Esophagus muscularis mucosa (tissue), 4 donors: Measurements from ENCODE around the gene ZBTB7C. TPM values are rescaled to one million over a fixed set of nuclear protein-coding genes. Genes with fewer than 3 reads are reported as not detected.

Experiments used
- DNase-seq: peaks from one replicate; pipeline ENCODE4 v3.0.0-alpha.2; 2017; ENCODE audit errors: extremely low spot score
- H3K27ac ChIP-seq, 4 donors: fragments of 200-600 bp; sonication (generic); replicated peaks in 1 of 4; 1 replicate in 3 of 4; 2 replicates in 1 of 4; pipeline ENCODE4 v1.5.1; 2016 to 2019; ENCODE audit warnings: mild to moderate bottlenecking in 1 of 4
- H3K27me3 ChIP-seq, 4 donors: fragments of 200-600 bp; sonication (generic); one replicate each; pipeline versions ENCODE4 v1.5.1 to v1.6.0; 2016 to 2019
- H3K36me3 ChIP-seq, 4 donors: fragments of 200-600 bp; sonication (generic); one replicate each; pipeline ENCODE4 v1.5.1; 2016 to 2019
- H3K4me1 ChIP-seq, 4 donors: fragments of 200-600 bp; sonication (generic); one replicate each; pipeline ENCODE4 v1.5.1; 2016 to 2019
- H3K4me3 ChIP-seq, 4 donors: fragments of 200-600 bp; sonication (generic); 1 replicate in 2 of 4; 2 replicates in 2 of 4; pipeline ENCODE4 v1.5.1; 2016 to 2019; ENCODE audit warnings: mild to moderate bottlenecking in 4 of 4, moderate library complexity in 1 of 4
- H3K9me3 ChIP-seq, 4 donors: fragments of 200-600 bp; sonication (generic); 1 replicate in 3 of 4; 2 replicates in 1 of 4; pipeline ENCODE4 v1.5.1; 2016 to 2019
- EP300 ChIP-seq: sonication (generic); formaldehyde crosslinking; IDR thresholded peaks from one replicate; pipeline ENCODE4 v1.6.1; 2017; ENCODE audit warnings: antibody characterized with exemption
- POLR2A ChIP-seq: fragments of 450-650 bp; IDR thresholded peaks from one replicate; pipeline ENCODE4 v1.6.1; 2017; ENCODE audit warnings: antibody characterized with exemption, moderate library complexity, mild to moderate bottlenecking, low read depth
- POLR2AphosphoS5 ChIP-seq, 2 donors: sonication (generic); formaldehyde crosslinking; IDR thresholded peaks; one replicate each; pipeline ENCODE4 v1.6.1; 2017; ENCODE audit warnings: antibody characterized with exemption in 2 of 2
- WGBS: methylation state at CpG from one replicate; pipeline ENCODE4 v1.1.5; 2018; 5-methylcytosine and 5-hydroxymethylcytosine counted together
- intact Hi-C: fragments of 100-400 bp; cut with DNase I; formaldehyde crosslinking; loops from one replicate; pipeline ENCODE4 v1.15.1; 2023
- total RNA-seq, 4 donors: library from RNA; depleted of rRNA; stranded (reverse); fragments of >200 nt; gene quantifications; one replicate each; pipeline versions ENCODE4 v1.1.0 to v1.2.1, GENCODE V29; 2016
- TF ChIP-seq, protein P1 (sequence below), 3 experiments: fragments of 200-600 bp in 2 of 3; fragments of 450-650 bp in 1 of 3; sonication (generic) in 2 of 3; IDR thresholded peaks; one replicate each; pipeline ENCODE4 v1.5.1; 2017 to 2019; ENCODE audit warnings: antibody characterized with exemption in 3 of 3, mild to moderate bottlenecking in 2 of 3, moderate library complexity in 1 of 3

Gene ZBTB7C
- total RNA-seq, 4 donors from 2014 or later: 6.3 to 13.2 (median 9.1) TPM

DNA sequence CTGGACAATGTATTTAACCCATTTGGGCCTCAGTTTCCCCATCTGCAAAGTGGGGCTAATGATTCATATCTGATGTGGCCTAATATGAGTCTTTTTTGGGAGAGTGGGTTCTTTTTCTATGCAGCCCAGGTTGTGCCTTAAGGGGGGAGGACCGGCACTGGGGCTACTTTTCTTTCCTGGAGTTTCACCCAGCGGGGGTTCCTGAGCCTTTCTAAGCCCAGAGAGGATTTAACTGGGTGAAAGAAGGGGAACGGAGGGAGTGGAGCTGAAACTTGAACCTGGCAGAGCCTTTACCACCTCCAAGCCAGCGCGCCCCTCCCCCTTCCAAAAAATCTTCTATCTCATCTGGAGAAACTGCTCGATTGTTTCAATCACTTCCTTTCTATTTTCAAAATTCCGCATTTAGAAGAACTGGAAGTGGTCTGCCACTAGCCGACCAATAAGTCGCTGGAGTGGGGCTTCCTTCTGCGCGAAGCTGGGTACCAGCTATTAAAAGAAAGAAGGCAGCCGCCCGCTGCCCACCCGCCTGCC, 273.7 kb downstream of the ZBTB7C start:
- Histone ChIP-seq H3K27me3 (peaks cover 0 to 15% (median 0%) of the 10 kb centered on the region in 4 donors), H3K4me3 (peak overlapping the region; percentile 63 to 78 (median 70)), H3K4me1 (peaks cover 29 to 71% (median 61%) of the 10 kb centered on the region in 4 donors), H3K9me3 (no peaks in the 10 kb centered on the region), H3K36me3 (no peaks in the 10 kb centered on the region), H3K27ac (peak overlapping the region in 2 of 4 donors; percentile 51 to 63)
- intact Hi-C loops: no loop called here
- TF ChIP-seq POLR2A: no peak
- no peak for TF ChIP-seq EP300
- no peak for TF ChIP-seq POLR2AphosphoS5 (IDR thresholded peaks at IDR 0.05)
- TF ChIP-seq, protein P1, sequence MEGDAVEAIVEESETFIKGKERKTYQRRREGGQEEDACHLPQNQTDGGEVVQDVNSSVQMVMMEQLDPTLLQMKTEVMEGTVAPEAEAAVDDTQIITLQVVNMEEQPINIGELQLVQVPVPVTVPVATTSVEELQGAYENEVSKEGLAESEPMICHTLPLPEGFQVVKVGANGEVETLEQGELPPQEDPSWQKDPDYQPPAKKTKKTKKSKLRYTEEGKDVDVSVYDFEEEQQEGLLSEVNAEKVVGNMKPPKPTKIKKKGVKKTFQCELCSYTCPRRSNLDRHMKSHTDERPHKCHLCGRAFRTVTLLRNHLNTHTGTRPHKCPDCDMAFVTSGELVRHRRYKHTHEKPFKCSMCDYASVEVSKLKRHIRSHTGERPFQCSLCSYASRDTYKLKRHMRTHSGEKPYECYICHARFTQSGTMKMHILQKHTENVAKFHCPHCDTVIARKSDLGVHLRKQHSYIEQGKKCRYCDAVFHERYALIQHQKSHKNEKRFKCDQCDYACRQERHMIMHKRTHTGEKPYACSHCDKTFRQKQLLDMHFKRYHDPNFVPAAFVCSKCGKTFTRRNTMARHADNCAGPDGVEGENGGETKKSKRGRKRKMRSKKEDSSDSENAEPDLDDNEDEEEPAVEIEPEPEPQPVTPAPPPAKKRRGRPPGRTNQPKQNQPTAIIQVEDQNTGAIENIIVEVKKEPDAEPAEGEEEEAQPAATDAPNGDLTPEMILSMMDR (IDR thresholded peaks at IDR 0.05): no peak
- no peak for DNase-seq
- 32% methylated on average over 14 of the region's 14 CpGs for WGBS

DNA sequence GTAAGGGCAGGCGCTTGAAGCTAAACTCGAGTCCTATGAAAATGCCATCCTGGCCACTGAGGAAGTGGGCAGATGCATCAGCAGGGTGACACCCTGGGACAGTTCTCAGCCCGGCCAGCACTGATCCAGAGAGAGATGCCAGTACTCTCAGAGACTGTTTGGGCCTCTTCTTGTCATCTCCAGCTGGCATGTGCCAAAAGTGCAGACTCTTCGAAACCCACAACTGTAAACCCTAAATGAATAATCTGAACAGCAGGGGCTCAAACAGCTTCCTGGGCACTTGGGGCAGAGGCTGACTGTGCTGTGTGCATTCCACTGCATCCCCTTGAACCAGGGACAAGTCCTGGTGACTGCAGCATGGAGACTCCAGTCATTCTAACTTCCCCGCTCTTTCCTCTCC, 274.6 kb downstream of the ZBTB7C start:
- peak overlapping the region; percentile 40 to 54 (median 47) for H3K27ac ChIP-seq
- H3K27me3 ChIP-seq: peaks cover 0 to 15% (median 0%) of the 10 kb centered on the region in 4 donors
- 83% methylated on average over 5 of the region's 5 CpGs for WGBS
- no peak overlapping the region for H3K4me3 ChIP-seq
- intact Hi-C loops: no loop called here
- no peak for DNase-seq
- H3K9me3 ChIP-seq: no peaks in the 10 kb centered on the region
- no peak for TF ChIP-seq POLR2AphosphoS5 (IDR thresholded peaks at IDR 0.05)
- no peak for TF ChIP-seq EP300
- no peak for TF ChIP-seq POLR2A
- TF ChIP-seq, protein P1 (IDR thresholded peaks at IDR 0.05): no peak
- H3K36me3 ChIP-seq: no peaks in the 10 kb centered on the region
- peaks cover 20 to 69% (median 59%) of the 10 kb centered on the region in 4 donors for H3K4me1 ChIP-seq

DNA sequence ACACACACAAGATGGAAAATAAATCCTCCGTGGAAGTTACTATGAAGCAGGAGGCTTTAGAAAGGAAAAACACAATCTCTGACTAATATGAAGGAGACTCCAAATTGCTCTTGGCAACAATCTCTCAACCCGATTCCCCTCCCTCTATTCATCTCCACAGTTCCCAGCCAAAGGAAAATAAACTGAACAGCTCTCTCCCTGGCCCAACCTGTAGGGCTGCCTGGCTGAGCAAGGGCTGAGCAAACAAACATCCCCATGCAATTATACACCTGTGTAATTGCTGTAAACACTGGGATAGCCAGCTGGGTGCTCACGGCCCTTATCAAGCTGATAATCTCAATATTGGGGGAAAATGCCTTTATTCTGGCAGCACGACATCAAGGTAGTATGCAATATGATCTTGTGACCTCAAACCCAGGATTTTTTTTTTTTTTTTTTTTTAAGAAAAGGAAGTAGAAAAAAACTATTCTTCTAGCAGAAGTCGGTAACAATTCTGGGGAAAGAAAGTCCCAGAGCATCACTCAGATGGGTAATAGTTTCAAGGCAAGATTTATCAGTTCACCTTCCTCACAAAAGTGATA, 275.4 kb downstream of the ZBTB7C start:
- TF ChIP-seq, protein P1 (IDR thresholded peaks at IDR 0.05): no peak
- TF ChIP-seq POLR2A: no peak
- no peak for TF ChIP-seq EP300
- TF ChIP-seq POLR2AphosphoS5 (IDR thresholded peaks at IDR 0.05): no peak
- no peak for DNase-seq
- Histone ChIP-seq H3K27ac (peak overlapping the region; percentile 41 to 62 (median 54)), H3K36me3 (no peaks in the 10 kb centered on the region), H3K9me3 (no peaks in the 10 kb centered on the region), H3K4me1 (peaks cover 17 to 65% (median 56%) of the 10 kb centered on the region in 4 donors), H3K4me3 (no peak overlapping the region), H3K27me3 (peaks cover 0 to 15% (median 0%) of the 10 kb centered on the region in 4 donors)
- WGBS: 10% methylated on average over 5 of the region's 5 CpGs
- intact Hi-C loops: no loop called here

DNA sequence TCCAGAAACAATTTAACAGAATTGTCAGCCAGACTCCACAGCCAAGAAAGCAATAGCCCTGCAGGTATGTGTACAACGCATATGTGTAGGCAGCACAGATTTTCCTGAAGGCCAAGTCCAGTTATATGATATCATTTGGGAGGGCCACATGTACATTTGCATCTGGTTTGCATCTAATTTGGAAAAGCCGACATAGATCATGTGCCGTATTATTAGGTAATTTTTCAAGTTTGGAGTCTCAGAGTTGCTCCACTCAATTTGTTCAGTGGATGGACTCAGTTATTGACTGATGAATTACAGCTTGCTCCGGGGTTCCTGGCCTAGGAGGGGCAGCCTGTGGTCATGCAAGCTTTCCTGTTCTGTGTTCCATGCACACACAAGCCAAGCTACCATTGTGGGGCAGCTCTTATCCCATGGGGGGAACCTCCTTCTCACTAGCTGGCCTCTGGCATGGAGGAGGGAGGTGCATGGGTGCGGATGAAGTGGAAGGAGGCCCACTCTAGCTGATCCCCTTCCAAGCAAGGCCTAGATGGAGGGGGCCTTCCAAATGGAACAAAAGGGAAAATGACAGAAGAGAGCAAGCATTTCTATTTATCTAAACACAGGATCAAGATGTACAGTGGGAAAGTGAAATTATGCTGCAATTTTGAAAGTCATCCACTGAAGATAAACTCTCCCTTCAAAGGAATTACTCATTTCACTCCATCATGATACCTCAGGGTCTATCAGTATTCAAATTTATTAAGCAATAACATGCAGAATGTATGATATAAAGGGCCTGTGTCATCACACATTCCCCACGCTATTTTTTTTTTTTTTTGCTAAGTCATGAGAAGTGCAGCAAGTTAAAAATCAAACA, 276.2 kb downstream of the ZBTB7C start:
- Histone ChIP-seq H3K4me3 (no peak overlapping the region), H3K27me3 (peaks cover 0 to 15% (median 0%) of the 10 kb centered on the region in 4 donors), H3K27ac (peak overlapping the region; percentile 41 to 62 (median 54)), H3K4me1 (peaks cover 17 to 62% (median 56%) of the 10 kb centered on the region in 4 donors), H3K9me3 (no peaks in the 10 kb centered on the region), H3K36me3 (no peaks in the 10 kb centered on the region)
- TF ChIP-seq EP300 (no peak), POLR2A (no peak), POLR2AphosphoS5 (IDR thresholded peaks at IDR 0.05) (no peak)
- TF ChIP-seq, protein P1 (IDR thresholded peaks at IDR 0.05): no peak
- no peak for DNase-seq
- intact Hi-C loops: no loop called here
- 47% methylated on average over 6 of the region's 6 CpGs for WGBS
